ENCODE measurements around the gene DNAJB4.

Gene DNAJB4

GRCh38 chr1:78038071-78038470 lies 33.3 kb downstream of the DNAJB4 start:
- DNase-seq (ENCODE audit: low read depth, low spot score): no peak

GRCh38 chr1:78038491-78038939 lies 33.8 kb downstream of the DNAJB4 start:
- DNase-seq (ENCODE audit: low read depth, low spot score): no peak

GRCh38 chr1:78040484-78041089 lies 35.8 kb downstream of the DNAJB4 start:
- no peak for DNase-seq (ENCODE audit: low read depth, low spot score)

- no peak for DNase-seq (ENCODE audit: low read depth, low spot score)
Measured at GRCh38 chr1:78043436-78043835, 38.7 kb downstream of the DNAJB4 start.

GRCh38 chr1:78044796-78045562 lies 40.2 kb downstream of the DNAJB4 start:
- no peak for DNase-seq (ENCODE audit: low read depth, low spot score)

GRCh38 chr1:78045563-78045925 lies 40.8 kb downstream of the DNAJB4 start:
- DNase-seq (ENCODE audit: low read depth, low spot score): no peak

GRCh38 chr1:78045926-78046778 lies 41.4 kb downstream of the DNAJB4 start, which contains the start of gene GIPC2:
Gene GIPC2, plus strand, starts transcription at chr1:78045966. Its CDS starts 129 bp downstream, at chr1:78046095.
- DNase-seq (ENCODE audit: low read depth, low spot score): no peak

GRCh38 chr1:78047106-78047505 lies 42.4 kb downstream of the DNAJB4 start:
- no peak for DNase-seq (ENCODE audit: low read depth, low spot score)

- DNase-seq (ENCODE audit: low read depth, low spot score): no peak
Measured at GRCh38 chr1:78047631-78048030, 42.9 kb downstream of the DNAJB4 start.

GRCh38 chr1:78048446-78048845 lies 43.7 kb downstream of the DNAJB4 start:
- DNase-seq (ENCODE audit: low read depth, low spot score): no peak

GRCh38 chr1:78049396-78049795 lies 44.7 kb downstream of the DNAJB4 start:
- no peak for DNase-seq (ENCODE audit: low read depth, low spot score)

- no peak for DNase-seq (ENCODE audit: low read depth, low spot score)
Measured at GRCh38 chr1:78051005-78051404, 46.3 kb downstream of the DNAJB4 start.

GRCh38 chr1:78052685-78053405 lies 48.1 kb downstream of the DNAJB4 start:
- no peak for DNase-seq (ENCODE audit: low read depth, low spot score)

- no peak for DNase-seq (ENCODE audit: low read depth, low spot score)
Measured at GRCh38 chr1:78053498-78053897, 48.8 kb downstream of the DNAJB4 start.

GRCh38 chr1:78054559-78054958 lies 49.8 kb downstream of the DNAJB4 start:
- DNase-seq (ENCODE audit: low read depth, low spot score): no peak

GRCh38 chr1:78054972-78055371 lies 50.2 kb downstream of the DNAJB4 start:
- DNase-seq (ENCODE audit: low read depth, low spot score): no peak

GRCh38 chr1:78055565-78056132 lies 50.9 kb downstream of the DNAJB4 start:
- DNase-seq (ENCODE audit: low read depth, low spot score): no peak

GRCh38 chr1:78058670-78059069 lies 53.9 kb downstream of the DNAJB4 start:
- DNase-seq (ENCODE audit: low read depth, low spot score): no peak

GRCh38 chr1:78060857-78061563 lies 56.3 kb downstream of the DNAJB4 start:
- no peak for DNase-seq (ENCODE audit: low read depth, low spot score)

GRCh38 chr1:78061825-78062523 lies 57.2 kb downstream of the DNAJB4 start:
- DNase-seq (ENCODE audit: low read depth, low spot score): no peak
